HG03565 (cell line): ENCODE measurements around the gene SEC16B.

Source experiments
- ATAC-seq: cut with Tn5 transposase; IDR thresholded peaks from one replicate; pipeline ENCODE4 v1.9.1; 2021; ENCODE audit warnings: mild to moderate bottlenecking, moderate library complexity; ENCODE audit not compliant: unreplicated experiment

The SEC16B gene

GRCh38 chr1:177977141-177977540 lies 7.3 kb upstream of the SEC16B start:
- ATAC-seq: no peak

DNA sequence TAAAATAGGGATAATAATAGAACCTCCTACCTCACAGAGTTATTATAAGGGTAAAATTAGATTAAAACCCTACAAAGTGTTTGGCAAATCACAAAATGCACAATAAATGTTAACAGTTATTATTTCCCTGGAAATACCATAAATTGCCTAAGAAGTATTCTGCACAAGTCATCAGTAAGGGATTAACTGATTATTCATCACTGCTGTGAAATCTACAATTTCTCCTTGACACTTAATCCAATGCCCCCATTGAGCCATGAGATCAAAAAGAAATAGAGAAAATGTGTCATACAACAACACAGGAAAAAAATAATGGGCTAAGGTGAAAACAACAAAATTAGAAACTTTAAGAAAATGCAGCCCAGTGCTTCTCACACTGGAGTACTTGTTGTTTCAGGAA lies 6.7 kb upstream of the SEC16B start:
- no peak for ATAC-seq

DNA sequence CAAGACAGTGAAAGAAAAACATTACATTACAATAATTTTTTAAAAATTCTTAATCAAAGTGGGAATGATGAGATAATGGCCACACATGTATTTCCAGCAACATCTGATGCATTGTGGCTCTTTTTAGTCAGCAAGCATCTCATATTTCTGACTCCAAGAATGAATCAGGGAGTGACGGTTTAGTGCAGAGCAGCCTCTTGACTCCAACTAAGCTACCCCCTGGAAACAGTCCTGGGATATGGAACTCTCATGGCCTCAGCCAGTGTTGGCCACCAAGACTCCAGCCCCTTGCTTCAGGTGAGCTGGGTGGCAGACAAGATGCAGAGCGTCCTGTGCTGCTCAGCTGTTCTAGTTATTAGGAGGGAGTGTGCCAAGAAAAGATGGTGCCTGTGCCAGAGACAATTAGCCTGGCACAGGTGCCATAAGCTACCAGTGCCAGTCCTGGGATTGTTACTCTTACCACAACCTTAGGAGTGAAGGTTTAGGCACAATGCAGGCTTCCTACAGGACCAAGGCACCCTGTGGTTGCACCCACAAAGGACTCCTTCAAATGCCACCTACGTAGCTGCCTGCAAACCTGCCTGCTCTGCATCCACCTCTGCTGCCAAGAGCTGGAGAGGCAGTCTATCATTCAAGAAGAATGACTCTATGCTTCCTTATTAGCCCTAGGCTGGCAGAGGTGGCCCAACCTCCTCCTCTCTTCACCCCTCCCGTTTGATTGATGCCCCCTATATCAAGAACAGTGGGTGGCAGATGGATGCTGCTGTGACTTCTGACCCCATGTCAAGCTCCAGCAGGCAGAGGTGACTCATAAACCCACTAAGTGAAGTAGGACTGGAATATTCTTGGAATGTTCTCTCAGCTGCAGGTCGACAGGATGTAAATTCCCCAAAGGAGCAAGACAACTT lies 6.0 kb upstream of the SEC16B start:
- ATAC-seq: no peak

DNA sequence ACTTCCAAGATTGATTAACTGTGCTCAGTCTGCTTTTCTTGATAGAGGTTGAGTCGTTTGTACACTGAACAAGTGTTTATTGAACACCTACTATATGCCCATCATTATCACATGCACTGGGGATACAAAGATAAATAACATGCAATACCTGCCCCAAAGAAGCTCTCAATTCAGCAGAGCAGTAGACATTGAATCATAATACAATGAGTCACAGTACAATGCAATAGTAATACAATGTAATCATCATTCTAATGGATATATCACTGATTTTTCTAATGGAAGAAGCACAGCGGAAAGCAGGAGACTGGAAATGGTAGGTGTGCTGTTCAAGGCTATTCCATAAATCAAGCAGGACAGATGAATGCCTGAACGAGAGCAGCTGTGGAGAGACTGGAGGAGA lies 3.7 kb upstream of the SEC16B start:
- ATAC-seq: no peak

- no peak for ATAC-seq
Measured at GRCh38 chr1:177969109-177969508, 749 bp downstream of the SEC16B start.

- ATAC-seq: no peak
Measured at GRCh38 chr1:177966199-177966598, 3.7 kb downstream of the SEC16B start.

- no peak for ATAC-seq
Measured at GRCh38 chr1:177965293-177965692, 4.6 kb downstream of the SEC16B start.

DNA sequence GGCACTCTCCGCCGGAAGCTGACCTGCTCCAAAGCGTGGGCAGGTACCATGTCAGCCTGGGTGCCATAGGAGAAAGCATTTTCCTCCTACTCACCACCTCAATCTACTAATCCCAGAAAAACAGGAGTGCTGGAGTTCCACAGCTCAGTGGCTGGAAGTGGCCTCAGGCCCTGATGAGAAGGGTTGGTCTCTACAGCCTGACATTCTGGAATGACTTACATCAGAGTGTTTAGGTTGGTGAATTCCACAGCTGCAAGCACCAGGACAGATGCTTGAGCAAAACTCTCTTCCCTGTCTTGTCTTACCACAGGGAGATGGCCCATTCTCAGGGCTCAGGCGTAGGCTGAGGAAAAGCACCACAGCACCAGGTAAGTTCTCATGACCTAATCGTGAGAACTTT lies 5.5 kb downstream of the SEC16B start:
- no peak for ATAC-seq

- ATAC-seq: no peak
Measured at GRCh38 chr1:177960939-177961622, 8.8 kb downstream of the SEC16B start.

GRCh38 chr1:177959811-177960515 lies 9.9 kb downstream of the SEC16B start:
- no peak for ATAC-seq

- ATAC-seq: no peak
Measured at GRCh38 chr1:177958092-177958491, 11.8 kb downstream of the SEC16B start.

- no peak for ATAC-seq
Measured at GRCh38 chr1:177954076-177954475, 15.8 kb downstream of the SEC16B start.

DNA sequence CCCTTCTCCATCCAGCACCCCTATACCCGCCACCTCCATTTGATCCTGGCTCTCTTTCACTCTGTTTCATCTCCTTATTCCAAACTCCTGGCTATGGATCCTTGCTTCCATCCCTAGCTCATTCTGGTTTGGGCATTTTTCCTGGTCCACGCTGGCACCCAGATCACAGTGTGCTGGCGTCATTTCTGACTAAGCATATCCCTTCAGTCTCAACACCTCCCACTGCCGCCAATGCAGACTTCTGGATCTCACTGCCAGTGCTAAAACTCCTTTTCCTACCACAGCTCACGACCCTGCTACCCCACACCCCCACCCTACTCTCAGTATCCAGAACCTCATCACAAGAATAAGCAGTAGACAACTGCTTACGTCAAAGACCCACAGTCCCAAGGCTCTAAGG lies 16.3 kb downstream of the SEC16B start:
- ATAC-seq: no peak

- no peak for ATAC-seq
Measured at GRCh38 chr1:177952691-177953090, 17.2 kb downstream of the SEC16B start.

- no peak for ATAC-seq
Measured at GRCh38 chr1:177952249-177952648, 17.6 kb downstream of the SEC16B start.

DNA sequence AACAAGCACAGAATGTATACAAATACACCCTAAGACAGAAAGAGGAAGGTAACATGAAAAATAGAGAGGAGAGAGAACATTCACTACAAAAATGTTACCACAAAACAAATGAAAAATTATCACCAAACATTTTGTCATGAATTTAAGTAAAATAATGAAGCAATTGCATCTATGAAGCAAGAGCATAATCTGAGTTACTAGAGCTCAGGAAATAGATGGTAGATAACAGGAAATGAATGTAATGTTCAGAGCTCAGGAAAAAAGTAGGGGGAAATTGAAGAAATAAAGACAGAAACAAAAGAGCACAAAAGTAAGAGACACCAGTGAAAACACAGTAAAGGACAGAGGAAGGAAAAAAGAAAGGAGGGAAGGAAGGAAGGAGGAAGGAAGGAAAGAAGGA lies 19.4 kb downstream of the SEC16B start:
- ATAC-seq: no peak

GRCh38 chr1:177948336-177948972 lies 21.4 kb downstream of the SEC16B start:
- ATAC-seq: peak; percentile 88

GRCh38 chr1:177947623-177948022 lies 22.2 kb downstream of the SEC16B start:
- ATAC-seq: no peak

- peak; percentile 77 for ATAC-seq
Measured at GRCh38 chr1:177945943-177946650, 23.8 kb downstream of the SEC16B start.
